Fibroblast of skin of back (primary cell): Measurements from ENCODE around the gene IMMT.

Experiments used
- DNase-seq: peaks from one replicate; pipeline ENCODE4 v3.0.0-alpha.2; 2013

IMMT gene

DNA sequence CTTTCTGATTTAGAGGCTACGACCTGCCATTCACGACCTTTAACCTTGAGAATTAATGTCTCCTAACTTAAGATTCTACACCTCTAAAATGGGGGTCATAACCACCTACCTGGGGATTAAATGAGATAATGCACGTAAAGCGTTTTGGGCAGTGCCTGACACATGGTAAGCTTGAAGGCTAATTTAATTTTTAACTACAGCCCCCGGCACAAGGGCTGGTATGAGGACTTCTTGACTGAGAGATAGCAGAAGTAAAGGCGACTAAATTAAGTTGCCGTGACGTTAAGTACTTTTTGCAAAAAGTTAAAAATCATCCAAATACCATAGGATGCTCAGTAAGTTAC, 4.5 kb upstream of the IMMT start:
- DNase-seq, result no peak

DNA sequence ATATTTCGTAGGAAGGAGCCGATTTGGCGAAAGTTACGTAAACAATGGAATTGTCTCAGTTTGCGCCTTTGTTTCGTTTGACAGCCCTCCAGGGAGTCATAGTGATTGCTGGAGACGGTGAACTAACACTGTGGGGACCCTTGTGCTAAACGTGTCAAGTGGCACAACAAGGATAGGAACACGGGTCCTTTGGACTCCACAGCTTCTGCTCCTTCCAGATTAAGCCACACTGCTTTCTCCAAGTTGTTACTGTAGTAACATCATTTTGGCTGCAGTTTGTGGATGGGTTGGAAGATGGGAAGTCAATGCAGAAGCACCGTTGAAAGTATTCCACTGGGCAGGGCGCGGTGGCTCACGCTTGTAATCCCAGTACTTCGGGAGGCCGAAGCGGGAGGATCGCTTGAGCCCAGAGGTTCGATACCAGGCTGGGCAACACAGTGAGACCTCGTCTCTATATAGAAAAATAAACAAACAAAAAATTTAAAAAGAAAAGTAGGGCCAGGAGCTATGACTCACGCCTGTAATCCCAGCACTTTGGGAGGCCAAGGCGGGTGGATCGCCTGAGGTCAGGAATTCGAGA, 636 bp upstream of the IMMT start:
- DNase-seq, result peak; percentile 18

DNA sequence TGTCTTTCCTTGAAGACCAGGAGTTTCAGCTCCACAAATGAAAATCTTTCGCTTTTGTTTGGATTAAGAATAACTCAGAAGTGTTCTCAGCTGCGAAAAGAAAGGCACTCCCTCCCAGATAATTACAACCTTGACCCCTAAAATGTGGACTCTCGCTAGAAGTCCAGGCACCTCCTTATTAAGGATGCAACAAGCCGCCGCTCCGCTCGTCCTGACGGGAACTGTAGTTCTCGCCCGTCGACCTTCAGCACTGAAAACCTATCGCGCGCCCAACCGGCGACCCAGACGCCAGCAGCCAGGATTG, 559 bp downstream of the IMMT start:
- DNase-seq, result no peak

DNA sequence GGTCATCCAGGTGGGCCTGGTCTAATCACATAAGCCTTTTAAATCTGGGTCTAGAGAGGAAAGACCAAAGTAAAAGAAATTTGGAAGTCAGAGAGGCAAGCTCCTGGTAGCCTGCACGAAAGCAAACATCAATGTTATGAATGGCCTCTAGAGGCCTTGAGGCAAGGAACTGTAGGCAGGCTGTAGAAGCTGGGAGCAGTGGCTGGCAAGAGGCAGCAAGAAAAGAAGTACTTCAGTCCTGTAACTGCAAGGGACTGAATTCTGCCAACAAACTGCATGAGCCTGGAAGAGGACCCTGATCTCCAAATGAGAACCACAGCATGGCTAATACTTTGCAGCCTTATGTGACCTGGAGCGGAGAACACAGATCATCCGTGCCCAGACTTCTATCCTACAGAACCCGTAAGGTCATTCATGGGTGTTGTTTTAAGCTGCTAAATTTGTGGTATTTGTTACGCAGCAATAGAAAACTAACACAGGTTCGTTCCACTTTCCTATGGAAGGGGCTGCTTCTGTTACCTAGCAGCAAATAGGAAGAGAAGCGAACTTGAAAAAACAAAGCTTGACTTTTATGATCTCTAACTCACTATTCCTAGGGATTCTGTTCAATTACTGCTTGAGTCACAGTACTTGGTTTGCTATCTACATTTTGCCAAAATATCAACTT, 1.2 kb downstream of the IMMT start:
- peak; percentile 5 for DNase-seq

DNA sequence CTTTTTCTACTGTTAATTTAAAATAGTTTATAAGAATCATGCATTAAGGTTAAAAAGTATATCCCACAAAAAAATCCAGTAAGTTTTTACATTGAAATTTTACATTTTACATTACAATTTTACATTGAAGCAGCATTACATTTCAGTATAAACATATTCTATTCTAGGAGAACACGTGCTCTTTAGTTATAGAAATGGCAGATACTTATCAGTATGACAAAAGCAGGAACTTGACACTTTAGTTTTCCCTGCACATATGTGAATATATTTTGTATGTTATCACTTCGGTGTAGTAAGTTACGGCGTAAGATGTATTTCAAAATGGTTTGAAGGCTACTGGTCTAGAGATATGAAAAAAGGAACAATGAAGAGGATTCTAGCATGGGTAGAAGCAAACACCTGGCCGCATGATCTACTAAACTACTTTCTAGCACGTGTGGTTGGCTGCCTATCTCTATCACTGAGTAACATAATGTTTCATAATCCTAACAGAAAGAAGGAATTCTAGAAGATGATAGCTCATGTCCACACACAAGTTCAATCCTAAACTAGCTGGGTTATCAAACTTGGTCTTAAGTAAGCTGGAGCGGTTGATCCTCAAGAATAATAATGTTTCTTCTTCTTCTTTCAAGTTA, 5.4 kb downstream of the IMMT start:
- no peak for DNase-seq

DNA sequence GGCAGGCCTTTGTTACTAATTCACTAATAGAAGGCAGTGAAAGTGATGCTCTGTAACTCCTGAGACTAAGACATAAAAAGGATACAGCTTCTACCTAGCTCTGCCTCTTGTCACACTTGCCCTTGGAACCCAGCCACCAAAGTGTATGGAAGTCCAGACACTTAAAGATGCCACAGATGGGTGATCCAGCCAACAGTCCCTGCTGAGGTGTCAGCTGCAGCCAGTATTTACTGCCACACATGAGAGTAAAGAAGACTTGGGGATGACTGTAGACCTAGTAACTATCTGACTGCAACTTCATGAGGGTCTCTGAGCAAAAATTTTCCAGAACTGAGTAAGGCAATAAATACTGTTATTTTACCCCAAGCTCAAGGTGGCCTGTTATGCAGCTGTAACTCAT, 8.8 kb downstream of the IMMT start:
- no peak for DNase-seq

DNA sequence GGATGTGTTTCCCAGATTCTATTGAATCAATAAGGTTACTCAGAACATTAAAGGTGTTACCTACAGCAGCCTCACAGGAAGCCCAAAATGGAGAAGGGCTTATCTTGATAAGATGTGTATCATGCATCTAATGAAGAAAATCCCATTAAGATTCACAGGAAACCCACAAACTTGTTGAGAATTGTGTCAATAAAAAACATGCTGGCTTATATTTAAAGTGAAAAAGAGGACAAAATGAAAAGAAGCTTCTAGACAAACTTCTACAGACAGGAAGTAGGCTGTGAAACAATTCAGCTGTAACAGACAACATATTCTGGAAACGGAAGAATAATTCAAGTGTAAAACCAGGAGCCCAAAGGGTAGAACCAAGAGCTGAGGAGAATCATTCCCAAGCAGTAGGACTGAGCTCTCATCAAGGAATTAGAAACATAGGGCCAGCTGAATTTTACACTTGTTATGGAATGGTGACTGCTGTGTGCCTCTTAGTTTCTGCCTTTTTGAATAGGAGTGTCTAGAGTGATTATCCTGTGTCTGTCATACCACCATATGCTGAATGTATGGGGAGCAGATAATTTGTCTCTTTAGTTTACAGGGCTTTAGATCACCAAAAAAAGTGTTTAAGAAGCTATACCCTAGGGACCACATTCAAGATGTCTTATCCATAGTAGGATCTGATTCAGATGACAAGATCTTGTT, 9.6 kb downstream of the IMMT start:
- no peak for DNase-seq

DNA sequence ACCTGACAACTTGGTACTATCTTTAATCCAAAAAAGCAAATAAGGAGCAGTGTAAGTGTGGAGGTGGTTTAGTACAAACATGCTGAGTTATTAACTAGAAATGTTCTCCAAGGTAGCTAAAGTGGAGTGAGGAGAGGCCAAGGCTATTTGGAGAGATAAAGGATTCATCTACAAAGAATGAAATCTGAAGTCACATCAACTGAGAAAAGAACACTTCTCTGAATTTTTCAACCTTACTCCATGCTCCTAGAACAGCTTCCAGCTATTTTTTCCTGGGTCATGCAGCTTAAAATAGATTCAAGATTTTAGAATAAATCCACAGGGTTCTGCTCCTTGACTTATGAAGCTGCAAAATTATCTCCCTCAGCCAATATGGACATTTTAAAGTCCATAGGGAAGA, 18.7 kb downstream of the IMMT start:
- no peak for DNase-seq

DNA sequence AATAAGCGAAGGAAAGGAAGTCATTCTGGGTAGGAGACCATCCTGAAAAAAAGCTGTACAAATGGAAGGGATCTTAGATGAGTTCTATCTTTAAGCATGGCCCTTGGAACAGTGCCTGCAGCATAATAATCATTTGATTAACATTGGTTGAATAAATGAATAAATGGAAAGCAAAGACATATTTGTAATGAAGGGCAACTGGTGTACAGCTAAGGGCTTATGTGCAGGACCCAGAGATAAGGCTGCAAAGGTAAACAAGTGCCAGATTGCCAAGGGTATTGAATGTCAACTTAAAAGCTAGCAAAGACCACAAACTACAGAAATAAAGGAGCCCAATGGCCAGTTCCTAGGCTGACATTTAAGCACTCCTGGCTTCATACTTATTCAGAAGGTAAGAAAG, 19.4 kb downstream of the IMMT start:
- no peak for DNase-seq

DNA sequence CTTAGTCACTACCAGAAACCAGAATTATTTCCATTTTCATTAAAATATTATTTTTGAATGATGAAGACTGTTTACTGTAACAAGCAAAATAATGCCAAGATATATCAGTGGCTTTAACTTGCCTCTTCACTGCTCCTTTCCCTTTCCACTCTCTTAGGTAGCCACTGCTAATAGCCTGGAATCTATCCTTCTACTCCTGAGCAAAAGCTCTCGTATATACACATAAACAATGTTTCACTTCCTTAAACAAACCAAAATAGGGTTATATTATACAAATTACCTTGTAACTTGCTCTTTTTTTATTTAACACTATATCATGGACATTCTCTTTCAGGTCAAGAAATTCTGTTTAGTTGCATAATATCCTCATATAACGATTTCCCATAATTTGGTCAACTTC, 20.8 kb downstream of the IMMT start:
- DNase-seq, result no peak

DNA sequence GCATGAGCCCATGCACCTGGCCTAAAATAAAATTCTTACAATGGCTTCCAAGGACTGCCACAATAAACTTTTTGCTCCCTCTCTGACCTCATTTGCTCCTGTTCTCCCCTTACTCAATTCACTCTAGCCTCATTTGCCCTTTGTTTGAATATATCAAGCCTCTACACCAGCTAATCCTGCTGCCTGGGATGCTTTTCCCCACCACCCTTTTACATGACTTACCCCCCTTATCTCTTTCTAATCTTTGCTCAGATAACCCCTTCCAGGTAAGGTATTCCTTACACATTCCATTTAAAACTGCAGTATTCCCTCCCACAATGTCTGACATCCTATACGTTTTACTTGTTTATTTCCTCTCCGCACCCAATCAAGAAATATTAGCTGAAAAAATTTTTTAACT, 22.7 kb downstream of the IMMT start:
- DNase-seq, result no peak

DNA sequence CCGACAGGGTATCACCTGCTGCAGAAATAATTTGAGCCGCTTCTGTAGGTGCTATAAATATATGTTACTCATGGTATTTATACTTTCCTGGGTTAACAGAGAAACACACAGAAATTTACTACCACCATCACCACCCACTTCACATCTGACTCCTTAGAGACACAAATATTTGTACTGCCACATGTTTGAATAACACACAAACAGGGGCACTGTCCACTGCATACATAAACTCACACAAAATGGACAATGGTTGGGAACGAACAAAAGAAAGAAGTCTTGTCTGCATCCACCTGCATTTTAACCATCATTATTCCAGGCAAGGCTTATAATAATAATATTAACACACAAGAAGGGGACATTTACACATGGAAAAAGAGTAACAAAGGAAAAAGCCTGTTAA, 24.0 kb downstream of the IMMT start:
- no peak for DNase-seq

DNA sequence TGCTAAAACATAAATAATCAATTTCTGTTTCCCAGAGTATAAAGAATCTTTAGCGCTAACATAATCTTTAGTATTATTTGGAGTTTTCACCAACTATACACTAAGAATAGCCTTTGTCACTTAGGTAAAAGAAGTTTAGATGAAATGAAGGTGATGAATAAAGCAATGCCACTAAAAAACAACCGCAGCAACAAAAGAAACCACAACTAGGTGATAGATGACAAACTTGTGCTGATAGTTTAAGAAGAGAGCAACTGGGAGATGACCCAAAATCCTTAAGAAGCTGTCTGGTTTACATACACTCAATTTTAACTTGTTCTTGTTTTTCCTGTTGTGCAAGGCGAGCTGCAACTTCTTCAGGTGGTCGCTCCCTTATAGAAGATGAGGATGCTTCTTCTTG, 24.8 kb downstream of the IMMT start:
- no peak for DNase-seq

DNA sequence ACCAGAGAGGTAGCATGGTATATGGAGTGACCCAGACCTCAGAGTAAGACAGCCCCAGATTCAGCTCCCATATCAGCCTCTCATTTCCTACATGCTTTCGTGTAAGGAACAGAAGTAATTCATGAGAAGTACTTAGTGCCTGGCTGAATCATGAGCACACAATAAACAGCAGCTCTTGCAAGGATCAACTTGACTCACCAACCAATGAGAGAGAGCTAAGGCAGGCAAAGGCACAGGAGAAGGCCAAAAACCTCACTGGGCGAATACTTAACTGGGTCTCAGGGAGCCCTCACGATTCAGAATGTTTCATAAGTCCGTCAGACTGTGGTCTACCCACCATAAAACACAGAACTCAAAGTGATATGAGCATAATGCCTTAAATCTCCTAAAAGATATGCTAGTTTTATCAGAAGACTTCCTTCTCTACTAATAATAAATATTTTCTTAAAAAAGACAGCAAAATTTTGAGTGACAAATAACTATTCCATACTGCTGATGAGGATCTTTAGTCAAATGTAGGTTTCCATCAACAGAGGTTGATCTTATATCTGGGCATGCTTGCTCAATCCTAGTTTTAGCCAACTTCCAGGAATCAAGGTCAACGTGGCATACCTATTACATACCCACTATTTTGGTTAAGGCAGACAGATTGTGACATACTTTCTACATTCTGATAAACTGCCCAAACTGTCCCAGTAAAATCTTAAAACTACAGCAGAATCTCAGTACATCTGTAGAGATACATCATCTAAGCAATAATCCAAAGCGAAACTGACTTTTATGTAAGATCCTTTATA, 34.9 kb downstream of the IMMT start:
- no peak for DNase-seq

DNA sequence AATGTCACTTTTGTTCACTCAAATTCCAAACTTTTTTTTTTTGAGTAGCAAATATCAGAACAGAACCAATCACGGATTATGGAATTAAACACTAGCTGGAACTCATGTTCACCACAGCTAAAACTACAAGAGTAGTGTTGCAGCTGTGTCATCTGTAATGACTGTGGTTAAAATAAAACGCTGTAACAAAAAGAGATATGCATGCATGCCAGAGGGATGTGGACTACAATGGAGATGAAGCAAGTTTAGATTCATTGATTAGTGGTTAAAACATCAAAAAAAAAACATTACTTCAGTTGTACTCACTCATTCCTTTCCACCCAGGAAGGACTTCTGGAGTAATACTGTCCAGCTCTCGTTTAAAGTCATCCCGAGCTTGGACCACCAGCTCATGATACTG, 37.0 kb downstream of the IMMT start:
- no peak for DNase-seq

DNA sequence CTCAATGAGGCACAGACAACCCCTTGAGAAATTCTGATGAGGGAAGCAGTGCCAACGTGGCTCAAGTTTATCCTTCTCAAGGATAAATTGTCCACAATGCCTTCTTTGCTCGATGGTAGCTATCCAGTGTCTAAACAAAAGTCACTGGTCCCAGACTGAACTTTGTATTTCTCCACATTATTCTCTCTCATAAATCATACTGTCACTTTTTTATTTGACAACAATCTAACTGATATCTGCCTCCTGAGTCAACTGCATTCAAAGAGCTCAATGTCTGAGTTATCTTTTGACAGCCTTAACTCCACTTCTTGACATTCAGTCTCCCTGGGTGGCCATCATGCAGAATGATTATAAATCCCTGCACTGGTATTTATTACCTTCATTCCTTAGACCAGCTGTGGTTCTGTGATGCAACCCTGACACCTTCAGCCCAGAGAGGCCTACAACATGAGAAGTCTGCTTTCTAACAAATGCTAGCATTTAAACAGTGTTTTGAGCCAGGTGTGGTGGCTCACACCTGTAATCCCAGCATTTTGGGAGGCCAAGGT, 38.2 kb downstream of the IMMT start:
- no peak for DNase-seq

DNA sequence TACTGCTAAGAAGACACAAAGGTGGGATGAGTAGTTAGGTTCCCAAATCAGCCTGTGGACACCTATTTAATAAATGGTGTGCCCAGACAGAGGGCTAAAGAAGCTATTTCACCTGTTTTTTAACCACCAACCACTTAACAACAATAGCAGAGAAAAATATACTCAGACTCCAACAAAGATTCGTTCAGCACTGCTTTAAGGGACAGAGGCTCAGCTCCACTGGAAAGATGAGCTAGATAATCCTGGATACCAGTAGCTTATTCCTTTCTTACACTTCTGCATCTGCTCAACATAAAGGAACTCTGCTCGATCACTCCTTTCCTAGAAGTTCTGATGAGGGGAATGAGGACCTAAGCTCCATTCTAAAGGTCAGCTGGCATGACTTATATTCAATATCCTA, 44.8 kb downstream of the IMMT start:
- no peak for DNase-seq

DNA sequence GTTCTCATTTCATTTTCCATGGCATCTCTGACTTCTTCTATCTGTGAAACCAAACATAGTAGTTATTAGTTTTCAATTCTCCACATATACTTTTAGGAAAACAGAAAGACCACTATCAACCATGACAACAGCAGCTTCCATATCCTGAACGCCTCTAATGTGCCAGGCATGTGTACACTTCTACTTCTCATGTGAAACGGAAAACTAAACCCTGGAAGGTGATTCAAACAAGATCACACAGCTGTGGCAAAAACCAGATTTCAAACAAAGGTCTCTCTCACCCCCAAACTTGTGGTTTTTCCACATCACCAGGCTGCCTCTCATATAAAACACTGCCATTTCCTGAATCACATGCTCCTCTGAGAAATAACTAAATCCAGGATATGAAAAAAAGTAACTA, 47.5 kb downstream of the IMMT start:
- no peak for DNase-seq

DNA sequence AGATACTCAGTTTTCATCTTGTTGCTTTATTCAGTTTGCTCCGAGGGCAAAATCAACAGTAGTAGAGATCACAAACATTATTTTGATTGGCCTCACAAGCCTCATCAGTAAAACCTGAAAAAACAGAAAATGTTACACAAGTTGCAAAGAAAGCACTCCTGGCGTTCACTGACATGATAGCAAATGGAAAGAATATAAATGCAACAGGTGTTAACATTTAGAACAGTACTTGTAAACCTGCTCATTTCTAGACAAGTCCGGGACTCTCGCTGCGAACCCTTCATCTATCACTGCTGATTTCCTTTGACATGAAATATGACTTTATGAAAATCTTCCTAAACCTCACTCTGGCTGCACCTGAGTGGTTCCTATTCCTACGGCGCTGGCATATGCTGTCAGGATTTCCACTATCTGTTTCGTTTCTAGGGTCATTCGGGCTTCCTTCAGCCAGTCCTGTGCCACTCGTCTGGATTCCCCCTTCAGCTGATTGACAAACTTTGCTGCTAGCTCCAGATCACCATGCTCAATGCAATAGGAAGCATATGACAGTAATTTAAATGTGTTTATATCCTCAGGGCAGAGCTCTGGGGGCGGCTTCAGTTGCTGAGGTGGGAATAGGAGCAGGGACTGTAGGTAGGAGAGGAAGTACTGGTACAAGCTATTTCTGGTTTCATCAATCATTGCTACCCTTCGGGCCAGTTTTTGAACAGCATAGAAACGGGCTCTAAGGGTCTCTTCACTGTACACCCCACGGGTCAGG, 51.2 kb downstream of the IMMT start:
- no peak for DNase-seq

DNA sequence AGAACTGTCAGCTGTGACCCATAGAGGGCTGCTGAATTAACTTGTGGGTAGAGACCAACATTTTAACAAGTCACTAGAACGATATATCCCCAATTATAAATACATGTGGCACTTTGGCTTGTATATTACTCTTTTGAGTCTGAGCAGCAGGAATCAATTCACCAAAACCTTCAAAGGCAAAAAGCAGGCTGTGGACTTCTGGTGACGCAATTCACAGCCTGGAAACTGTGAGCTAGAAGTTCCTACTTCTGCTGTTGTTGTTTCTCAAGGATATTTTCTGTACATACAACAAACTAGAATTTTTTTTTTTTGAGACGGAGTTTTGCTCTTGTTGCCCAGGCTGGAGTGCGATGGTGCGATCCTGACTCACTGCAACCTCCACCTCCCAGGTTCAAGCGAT, 52.0 kb downstream of the IMMT start:
- DNase-seq, result no peak

DNA sequence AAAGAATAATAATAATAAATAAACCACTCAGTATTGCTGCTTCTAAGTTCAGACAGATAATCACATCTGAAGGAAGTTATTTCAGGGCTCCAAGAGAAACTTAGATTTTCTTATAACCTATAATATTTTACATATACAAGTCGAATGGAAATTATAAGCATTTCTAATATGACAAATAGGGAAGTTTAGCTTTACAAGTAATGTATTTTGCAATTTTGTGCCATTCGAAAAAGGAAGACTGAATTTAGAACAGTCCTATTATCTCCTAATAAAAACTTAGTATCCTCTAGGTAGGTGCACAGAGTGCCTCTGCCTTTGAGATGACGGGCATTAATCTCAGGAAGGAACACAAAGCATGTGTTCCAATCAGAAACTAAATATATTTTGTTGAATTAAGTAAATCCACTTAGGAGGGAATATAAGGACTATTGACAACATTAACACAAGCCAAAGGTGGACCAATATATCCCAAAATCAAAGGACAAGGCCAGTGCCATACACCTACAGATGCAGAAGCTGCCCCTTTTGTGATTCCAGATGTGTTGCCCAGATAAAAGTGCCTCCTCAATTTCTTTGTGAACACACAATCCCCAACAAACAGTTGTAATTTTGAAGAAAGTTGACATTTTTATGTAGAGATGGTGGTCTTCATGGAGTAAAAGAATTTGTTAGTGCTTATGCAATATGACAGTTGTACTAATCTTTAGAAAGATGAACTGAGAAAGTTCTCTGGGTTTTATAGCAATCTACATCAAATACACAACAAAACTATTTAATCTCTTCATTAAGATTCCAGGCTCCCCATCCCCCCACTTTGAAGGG, 52.6 kb downstream of the IMMT start:
- no peak for DNase-seq
